ENCODE data around the gene PEAK1. TPM values are rescaled to one million over a fixed set of nuclear protein-coding genes. Genes with fewer than 3 reads are reported as not detected.

Gene PEAK1
- total and polyA plus RNA-seq, 3 donors from 2014 or later: 33.2 to 130 (median 107) TPM

- H3K27me3 ChIP-seq: no peaks in the 10 kb centered on the region
- DNase-seq: no peak
- WGBS, 2 donors: 93 to 96% methylated on average over 7 of the region's 7 CpGs
- H3K4me1 ChIP-seq: no peaks in the 10 kb centered on the region
- H3K36me3 ChIP-seq (ENCODE audit: low read depth, missing control alignments): no peaks in the 10 kb centered on the region
- TF ChIP-seq CTCF (IDR thresholded peaks at IDR 0.05) (no peak), POLR2A (IDR thresholded peaks at IDR 0.05) (no peak)
- no peaks in the 10 kb centered on the region for H3K9me3 ChIP-seq
- intact Hi-C loops (cut with DNase I; ENCODE audit: low total_unique reads): no loop called here
- H3K27ac ChIP-seq: no peak overlapping the region
- H3K4me3 ChIP-seq: no peak overlapping the region
Observed at GRCh38 chr15:77096541-77096940, 323.4 kb downstream of the PEAK1 start.

- no peak for TF ChIP-seq CTCF (IDR thresholded peaks at IDR 0.05)
- no peak for TF ChIP-seq POLR2A (IDR thresholded peaks at IDR 0.05)
- no peak for DNase-seq
Observed at GRCh38 chr15:77096138-77096537, 323.8 kb downstream of the PEAK1 start.

GRCh38 chr15:77094397-77095030 is 325.4 kb downstream of the PEAK1 start:
- no peaks in the 10 kb centered on the region for H3K4me1 ChIP-seq
- H3K4me3 ChIP-seq: no peak overlapping the region
- TF ChIP-seq POLR2A (IDR thresholded peaks at IDR 0.05) (no peak), CTCF (IDR thresholded peaks at IDR 0.05) (no peak)
- intact Hi-C loops (cut with DNase I; ENCODE audit: low total_unique reads): no loop called here
- WGBS, 2 donors: 78 to 92% methylated on average over 10 to 11 of the region's 11 CpGs
- no peak overlapping the region for H3K27ac ChIP-seq
- H3K27me3 ChIP-seq: no peaks in the 10 kb centered on the region
- H3K9me3 ChIP-seq: no peaks in the 10 kb centered on the region
- no peak for DNase-seq
- H3K36me3 ChIP-seq (ENCODE audit: low read depth, missing control alignments): no peaks in the 10 kb centered on the region

More at GRCh38 chr15:77096138-77096537, 323.8 kb downstream of the PEAK1 start:
- no peak overlapping the region for H3K27ac ChIP-seq
- H3K9me3 ChIP-seq: no peaks in the 10 kb centered on the region
- H3K36me3 ChIP-seq (ENCODE audit: low read depth, missing control alignments): no peaks in the 10 kb centered on the region
- no peak overlapping the region for H3K4me3 ChIP-seq
- WGBS, 2 donors: 83 to 90% methylated on average over 4 of the region's 4 CpGs
- intact Hi-C loops (cut with DNase I; ENCODE audit: low total_unique reads): no loop called here
- no peaks in the 10 kb centered on the region for H3K4me1 ChIP-seq
- no peaks in the 10 kb centered on the region for H3K27me3 ChIP-seq

GRCh38 chr15:77093436-77093835 is 326.5 kb downstream of the PEAK1 start:
- DNase-seq: no peak
- intact Hi-C loops (cut with DNase I; ENCODE audit: low total_unique reads): no loop called here
- no peak for TF ChIP-seq CTCF (IDR thresholded peaks at IDR 0.05)
- no peak for TF ChIP-seq POLR2A (IDR thresholded peaks at IDR 0.05)
- Histone ChIP-seq H3K9me3 (no peaks in the 10 kb centered on the region), H3K27ac (no peak overlapping the region), H3K4me3 (no peak overlapping the region), H3K4me1 (no peaks in the 10 kb centered on the region), H3K36me3 (ENCODE audit: low read depth, missing control alignments) (no peaks in the 10 kb centered on the region), H3K27me3 (no peaks in the 10 kb centered on the region)
- 94 to 98% methylated on average over 1 of the region's 1 CpG for WGBS, 2 donors

- intact Hi-C loops (cut with DNase I; ENCODE audit: low total_unique reads): no loop called here
- WGBS, 2 donors: 90 to 100% methylated on average over 2 of the region's 2 CpGs
- TF ChIP-seq POLR2A (IDR thresholded peaks at IDR 0.05) (no peak), CTCF (IDR thresholded peaks at IDR 0.05) (no peak)
- H3K27ac ChIP-seq: no peak overlapping the region
- no peaks in the 10 kb centered on the region for H3K27me3 ChIP-seq
- no peak for DNase-seq
- no peaks in the 10 kb centered on the region for H3K4me1 ChIP-seq
- H3K9me3 ChIP-seq: no peaks in the 10 kb centered on the region
- H3K36me3 ChIP-seq (ENCODE audit: low read depth, missing control alignments): no peaks in the 10 kb centered on the region
- H3K4me3 ChIP-seq: no peak overlapping the region
Observed at GRCh38 chr15:77091097-77091496, 328.8 kb downstream of the PEAK1 start.
